K562 (cell line): Measurements from ENCODE around the gene VWA1. TPM values are rescaled to one million over a fixed set of nuclear protein-coding genes. Genes with fewer than 3 reads are reported as not detected.
A peak's percentile ranks its signal among the peaks of the same experiment; 100 is the strongest.

Experiments used
- BCOR ChIP-seq: fragments of 450-650 bp; IDR thresholded peaks from 2 replicates; pipeline ENCODE4 v1.6.1; 2016
- CBFB ChIP-seq: sonication (generic); formaldehyde crosslinking; IDR thresholded peaks from 2 replicates; pipeline ENCODE4 v1.4.0; 2020; ENCODE audit warnings: mild to moderate bottlenecking, missing genetic modification reagents
- CBX3 ChIP-seq, 2 experiments: IDR thresholded peaks; 1 replicate in 1 of 2; 2 replicates in 1 of 2; pipeline ENCODE4 v1.6.1; 2012; ENCODE audit warnings: inconsistent platforms in 2 of 2, low read length in 2 of 2, borderline replicate concordance in 1 of 2, control low read depth in 1 of 2
- FOS ChIP-seq: IDR thresholded peaks from 3 replicates; pipeline ENCODE4 v1.6.1; 2011; ENCODE audit not compliant: insufficient read length; ENCODE audit errors: extremely low read depth
- KDM2B ChIP-seq: fragments of 250-450 bp; sonication (Bioruptor Pico); IDR thresholded peaks from 2 replicates; pipeline ENCODE4 v1.8.0; 2021; ENCODE audit warnings: mild to moderate bottlenecking, moderate library complexity
- PHF8 ChIP-seq: fragments of 200-600 bp; sonication (generic); IDR thresholded peaks from 2 replicates; pipeline ENCODE4 v1.6.1; 2012; ENCODE audit warnings: mixed run types, mild to moderate bottlenecking, inconsistent platforms, low read length, moderate library complexity, borderline replicate concordance
- RBFOX2 ChIP-seq: fragments of 200-400 bp; formaldehyde crosslinking; IDR thresholded peaks from 2 replicates; pipeline ENCODE4 v1.6.1; 2017; ENCODE audit warnings: low read depth, mild to moderate bottlenecking, low read length, moderate library complexity
- SPI1 ChIP-seq: IDR thresholded peaks from 2 replicates; pipeline ENCODE4 v1.6.1; 2011; ENCODE audit warnings: low read depth, low read length, control low read depth, borderline replicate concordance
- ZFX ChIP-seq: sonication (generic); formaldehyde crosslinking; IDR thresholded peaks from 2 replicates; pipeline ENCODE4 v1.8.0; 2022; ENCODE audit warnings: mild to moderate bottlenecking, missing genetic modification reagents, moderate library complexity
- polyA plus RNA-seq, 8 experiments: library from polyadenylated mRNA; depleted of rRNA in 4 of 8; stranded (reverse) in 5 of 8; unstranded in 3 of 8; fragments of >200 nt; fragmentation: Nextera tagmentation in 2 of 8; fragmentation: Illumina TruSeq in 1 of 8; extraction: Ambion mirVana in 2 of 8; extraction: Trizol in 1 of 8; gene quantifications; 2 replicates each; pipeline versions ENCODE4 v1.2.1 to v1.2.3, GENCODE V29; 2011 to 2014; ENCODE audit warnings: inconsistent platforms in 1 of 8, missing spikeins in 1 of 8
- total RNA-seq, 7 experiments: library from RNA; depleted of rRNA in 6 of 7; stranded (reverse); fragments of >200 nt in 6 of 7; fragmentation: Illumina TruSeq in 2 of 7; extraction: Trizol in 2 of 7; gene quantifications; 2 replicates each; pipeline versions ENCODE4 v1.2.1 to v1.2.3, GENCODE V29; 2011 to 2021; ENCODE audit warnings: low replicate concordance in 1 of 7
- TF ChIP-seq, protein P1 (sequence below): sonication (generic); formaldehyde crosslinking; IDR thresholded peaks from 2 replicates; pipeline ENCODE4 v1.8.1; 2023; ENCODE audit warnings: missing genetic modification reagents, mild to moderate bottlenecking, borderline replicate concordance
- TF ChIP-seq, protein P2 (sequence below): sonication (generic); formaldehyde crosslinking; IDR thresholded peaks from 2 replicates; pipeline ENCODE4 v1.5.0; 2020; ENCODE audit warnings: missing genetic modification reagents
- TF ChIP-seq, protein P3 (sequence below): IDR thresholded peaks from 2 replicates; pipeline ENCODE4 v1.6.1; 2016; ENCODE audit warnings: missing genetic modification characterization, missing compliant biosample characterization
- TF ChIP-seq, protein P4 (sequence below): sonication (generic); formaldehyde crosslinking; IDR thresholded peaks from 2 replicates; pipeline ENCODE4 v1.8.1; 2023; ENCODE audit warnings: mild to moderate bottlenecking, missing genetic modification reagents, moderate library complexity

The VWA1 gene
- total and polyA plus RNA-seq, 9 of the 15 experiments (the other 6 are each of a cell fraction or from before 2014, with no cell fraction given), result 0.01 to 6.4 (median 0.85) TPM

DNA sequence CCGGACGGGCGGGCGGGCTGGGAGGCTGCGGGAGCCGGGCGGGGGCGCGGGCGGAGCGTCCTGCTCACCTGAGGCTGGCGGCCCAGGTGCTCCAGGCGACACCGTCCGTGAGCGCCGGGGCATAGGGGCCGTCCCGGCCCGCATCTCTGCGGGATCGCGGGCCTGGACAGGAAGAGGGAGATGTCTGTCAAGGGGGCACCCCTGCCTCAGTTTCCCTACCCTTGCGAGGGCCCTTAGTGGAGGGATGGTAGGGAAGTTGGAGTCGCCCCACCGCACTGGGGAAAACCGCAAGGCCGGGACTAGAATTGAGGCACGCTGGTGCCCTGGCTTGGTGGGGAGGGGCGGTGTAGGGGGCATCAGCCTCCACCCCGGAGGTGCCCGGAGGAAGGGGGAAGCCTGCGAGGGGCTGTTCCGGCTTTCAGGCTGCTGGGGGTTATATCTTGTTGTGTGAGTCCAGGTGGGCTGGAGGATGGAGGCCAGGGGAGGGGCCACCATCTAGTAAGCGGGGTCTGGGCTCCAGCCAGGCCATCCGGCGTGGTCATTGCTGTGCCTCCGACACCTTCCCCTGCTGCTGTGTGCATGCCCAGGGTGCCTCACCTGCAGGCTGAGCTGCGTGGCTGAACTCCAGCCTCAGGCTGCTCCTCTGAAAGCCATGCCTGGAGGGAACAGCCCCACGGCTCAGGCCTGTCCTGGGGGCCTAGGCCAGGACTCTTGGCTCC is 580 bp downstream of the VWA1 start (continued):
- TF ChIP-seq, protein P1, sequence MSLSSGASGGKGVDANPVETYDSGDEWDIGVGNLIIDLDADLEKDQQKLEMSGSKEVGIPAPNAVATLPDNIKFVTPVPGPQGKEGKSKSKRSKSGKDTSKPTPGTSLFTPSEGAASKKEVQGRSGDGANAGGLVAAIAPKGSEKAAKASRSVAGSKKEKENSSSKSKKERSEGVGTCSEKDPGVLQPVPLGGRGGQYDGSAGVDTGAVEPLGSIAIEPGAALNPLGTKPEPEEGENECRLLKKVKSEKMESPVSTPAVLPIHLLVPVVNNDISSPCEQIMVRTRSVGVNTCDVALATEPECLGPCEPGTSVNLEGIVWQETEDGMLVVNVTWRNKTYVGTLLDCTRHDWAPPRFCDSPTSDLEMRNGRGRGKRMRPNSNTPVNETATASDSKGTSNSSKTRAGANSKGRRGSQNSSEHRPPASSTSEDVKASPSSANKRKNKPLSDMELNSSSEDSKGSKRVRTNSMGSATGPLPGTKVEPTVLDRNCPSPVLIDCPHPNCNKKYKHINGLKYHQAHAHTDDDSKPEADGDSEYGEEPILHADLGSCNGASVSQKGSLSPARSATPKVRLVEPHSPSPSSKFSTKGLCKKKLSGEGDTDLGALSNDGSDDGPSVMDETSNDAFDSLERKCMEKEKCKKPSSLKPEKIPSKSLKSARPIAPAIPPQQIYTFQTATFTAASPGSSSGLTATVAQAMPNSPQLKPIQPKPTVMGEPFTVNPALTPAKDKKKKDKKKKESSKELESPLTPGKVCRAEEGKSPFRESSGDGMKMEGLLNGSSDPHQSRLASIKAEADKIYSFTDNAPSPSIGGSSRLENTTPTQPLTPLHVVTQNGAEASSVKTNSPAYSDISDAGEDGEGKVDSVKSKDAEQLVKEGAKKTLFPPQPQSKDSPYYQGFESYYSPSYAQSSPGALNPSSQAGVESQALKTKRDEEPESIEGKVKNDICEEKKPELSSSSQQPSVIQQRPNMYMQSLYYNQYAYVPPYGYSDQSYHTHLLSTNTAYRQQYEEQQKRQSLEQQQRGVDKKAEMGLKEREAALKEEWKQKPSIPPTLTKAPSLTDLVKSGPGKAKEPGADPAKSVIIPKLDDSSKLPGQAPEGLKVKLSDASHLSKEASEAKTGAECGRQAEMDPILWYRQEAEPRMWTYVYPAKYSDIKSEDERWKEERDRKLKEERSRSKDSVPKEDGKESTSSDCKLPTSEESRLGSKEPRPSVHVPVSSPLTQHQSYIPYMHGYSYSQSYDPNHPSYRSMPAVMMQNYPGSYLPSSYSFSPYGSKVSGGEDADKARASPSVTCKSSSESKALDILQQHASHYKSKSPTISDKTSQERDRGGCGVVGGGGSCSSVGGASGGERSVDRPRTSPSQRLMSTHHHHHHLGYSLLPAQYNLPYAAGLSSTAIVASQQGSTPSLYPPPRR, result no peak
- TF ChIP-seq ZFX (CRISPR knock-in tag), result peak; percentile 13
- TF ChIP-seq KDM2B, result 0 out of 2 replicates have a peak, but pooled peaks have one; percentile 5
- TF ChIP-seq, protein P2, sequence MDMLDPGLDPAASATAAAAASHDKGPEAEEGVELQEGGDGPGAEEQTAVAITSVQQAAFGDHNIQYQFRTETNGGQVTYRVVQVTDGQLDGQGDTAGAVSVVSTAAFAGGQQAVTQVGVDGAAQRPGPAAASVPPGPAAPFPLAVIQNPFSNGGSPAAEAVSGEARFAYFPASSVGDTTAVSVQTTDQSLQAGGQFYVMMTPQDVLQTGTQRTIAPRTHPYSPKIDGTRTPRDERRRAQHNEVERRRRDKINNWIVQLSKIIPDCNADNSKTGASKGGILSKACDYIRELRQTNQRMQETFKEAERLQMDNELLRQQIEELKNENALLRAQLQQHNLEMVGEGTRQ (CRISPR knock-in tag), result 0 out of 2 replicates have a peak, but pooled peaks have one; percentile 2
- TF ChIP-seq CBFB (CRISPR knock-in tag), result no peak
- TF ChIP-seq, protein P3, sequence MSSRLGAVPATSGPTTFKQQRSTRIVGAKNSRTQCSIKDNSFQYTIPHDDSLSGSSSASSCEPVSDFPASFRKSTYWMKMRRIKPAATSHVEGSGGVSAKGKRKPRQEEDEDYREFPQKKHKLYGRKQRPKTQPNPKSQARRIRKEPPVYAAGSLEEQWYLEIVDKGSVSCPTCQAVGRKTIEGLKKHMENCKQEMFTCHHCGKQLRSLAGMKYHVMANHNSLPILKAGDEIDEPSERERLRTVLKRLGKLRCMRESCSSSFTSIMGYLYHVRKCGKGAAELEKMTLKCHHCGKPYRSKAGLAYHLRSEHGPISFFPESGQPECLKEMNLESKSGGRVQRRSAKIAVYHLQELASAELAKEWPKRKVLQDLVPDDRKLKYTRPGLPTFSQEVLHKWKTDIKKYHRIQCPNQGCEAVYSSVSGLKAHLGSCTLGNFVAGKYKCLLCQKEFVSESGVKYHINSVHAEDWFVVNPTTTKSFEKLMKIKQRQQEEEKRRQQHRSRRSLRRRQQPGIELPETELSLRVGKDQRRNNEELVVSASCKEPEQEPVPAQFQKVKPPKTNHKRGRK, result no peak
- no peak for TF ChIP-seq FOS
- TF ChIP-seq, protein P4, sequence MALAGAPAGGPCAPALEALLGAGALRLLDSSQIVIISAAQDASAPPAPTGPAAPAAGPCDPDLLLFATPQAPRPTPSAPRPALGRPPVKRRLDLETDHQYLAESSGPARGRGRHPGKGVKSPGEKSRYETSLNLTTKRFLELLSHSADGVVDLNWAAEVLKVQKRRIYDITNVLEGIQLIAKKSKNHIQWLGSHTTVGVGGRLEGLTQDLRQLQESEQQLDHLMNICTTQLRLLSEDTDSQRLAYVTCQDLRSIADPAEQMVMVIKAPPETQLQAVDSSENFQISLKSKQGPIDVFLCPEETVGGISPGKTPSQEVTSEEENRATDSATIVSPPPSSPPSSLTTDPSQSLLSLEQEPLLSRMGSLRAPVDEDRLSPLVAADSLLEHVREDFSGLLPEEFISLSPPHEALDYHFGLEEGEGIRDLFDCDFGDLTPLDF (CRISPR knock-in tag), result no peak
- peak; percentile 1; the same call in 1 of the 2 replicates for TF ChIP-seq RBFOX2
- TF ChIP-seq BCOR, result peak; percentile 63
- no peak for TF ChIP-seq SPI1
- TF ChIP-seq CBX3 (IDR thresholded peaks at IDR 0.05; ENCODE audit: borderline replicate concordance in 1 of 2, low read length in 2 of 2), result no peak
- TF ChIP-seq PHF8, result no peak
